Right cardiac atrium (tissue), 5 donors: Measurements from ENCODE around the gene HDAC10. TPM values are rescaled to one million over a fixed set of nuclear protein-coding genes. Genes with fewer than 3 reads are reported as not detected.

Experiments used
- ATAC-seq, 2 donors: fragments of 200-7000 bp; cut with Tn5 transposase; one replicate each; pipeline versions ENCODE4 v1.8.0 to v1.9.1; 2020; ENCODE audit warnings: moderate library complexity in 2 of 2, mild to moderate bottlenecking in 1 of 2
- DNase-seq, 3 donors: peaks; one replicate each; pipeline ENCODE4 v3.0.0-alpha.2; 2020
- H3K27ac ChIP-seq: one replicate; pipeline ENCODE4 v1.5.1; 2013; ENCODE audit warnings: mild to moderate bottlenecking, low read length, control low read depth, moderate library complexity
- H3K27me3 ChIP-seq: one replicate; pipeline ENCODE4 v1.6.1; 2013; ENCODE audit not compliant: control insufficient read depth, insufficient read depth
- H3K4me1 ChIP-seq: one replicate; pipeline ENCODE4 v1.6.1; 2013; ENCODE audit warnings: low read length; ENCODE audit not compliant: control insufficient read depth, insufficient read depth
- H3K4me3 ChIP-seq: one replicate; pipeline ENCODE4 v1.5.1; 2013; ENCODE audit warnings: low read length, control low read depth
- H3K9me3 ChIP-seq: one replicate; pipeline ENCODE4 v1.6.1; 2013; ENCODE audit warnings: low read length; ENCODE audit not compliant: control insufficient read depth
- WGBS: extraction: QIAGEN DNeasy Blood & Tissue Kit; methylation state at CpG from one replicate; pipeline ENCODE4 v1.1.7; 2013; 5-methylcytosine and 5-hydroxymethylcytosine counted together
- intact Hi-C, 4 donors: fragments of 100-400 bp; cut with DNase I; formaldehyde crosslinking; loops; one replicate each; pipeline versions ENCODE4 v1.11.0 to v1.14.0; 2022 to 2023
- polyA plus RNA-seq: library from polyadenylated mRNA; stranded (reverse); fragments of 200-250 nt; gene quantifications from one replicate; pipeline ENCODE4 v1.2.3, GENCODE V29; 2013
- total RNA-seq, 4 donors: library from RNA; stranded (reverse); fragmentation: NEBNext Ultra II Directional; extraction: Animal tissue kit (Norgen Biotek cat#: 25700); gene quantifications; one replicate each; pipeline ENCODE4 v1.2.1, GENCODE V29; 2021
- donor health status: healthy with polysubstance abuse.
- donor health status: DM: no; HTN: yes; CAD: no.
- donor health status: DM: no; HTN: no; CAD: no.
- donor health status: DM: no; HTN: yes; CAD: no; lungs with severe emphysema.
- donor health status: DM: yes; HTN: yes; CAD: no.

The HDAC10 gene
- total and polyA plus RNA-seq, 5 donors, result 8.7 to 13.5 (median 11.6) TPM

GRCh38 chr22:50204571-50204970 lies 46.5 kb downstream of the HDAC10 start:
- DNase-seq, result no peak
- no peaks in the 10 kb centered on the region for H3K9me3 ChIP-seq
- 90% methylated on average over 7 of the region's 7 CpGs for WGBS
- intact Hi-C loops, result no loop called here
- H3K27me3 ChIP-seq, result no peaks in the 10 kb centered on the region
- no peak for ATAC-seq
- H3K4me3 ChIP-seq, result no peak overlapping the region
- H3K27ac ChIP-seq, result no peak overlapping the region
- peaks cover 2% of the 10 kb centered on the region for H3K4me1 ChIP-seq

GRCh38 chr22:50203288-50203687 lies 47.8 kb downstream of the HDAC10 start:
- Histone ChIP-seq H3K9me3 (no peaks in the 10 kb centered on the region), H3K27ac (no peak overlapping the region), H3K4me1 (peaks cover 2% of the 10 kb centered on the region), H3K27me3 (no peaks in the 10 kb centered on the region), H3K4me3 (no peak overlapping the region)
- ATAC-seq (no peak), DNase-seq (no peak)
- WGBS, result 100% methylated on average over 1 of the region's 1 CpG
- intact Hi-C loops, result no loop called here

GRCh38 chr22:50202130-50202666 lies 48.9 kb downstream of the HDAC10 start:
- intact Hi-C loops, result no loop called here
- 67% methylated on average over 13 of the region's 13 CpGs for WGBS
- H3K27me3 ChIP-seq, result no peaks in the 10 kb centered on the region
- H3K27ac ChIP-seq, result no peak overlapping the region
- DNase-seq (peak in 2 of 3 donors; percentile 40 to 50), ATAC-seq (no peak)
- no peaks in the 10 kb centered on the region for H3K9me3 ChIP-seq
- H3K4me3 ChIP-seq, result peak overlapping the region; percentile 92
- H3K4me1 ChIP-seq, result peaks cover 2% of the 10 kb centered on the region

- Histone ChIP-seq H3K4me1 (peaks cover 2% of the 10 kb centered on the region), H3K27ac (peak overlapping the region; percentile 76), H3K9me3 (no peaks in the 10 kb centered on the region), H3K4me3 (peak overlapping the region; percentile 92), H3K27me3 (no peaks in the 10 kb centered on the region)
- intact Hi-C loops, result no loop called here
- ATAC-seq (peak; percentile 3 to 6), DNase-seq (peak in 2 of 3 donors; percentile 69 to 76)
- 2% methylated on average over 115 of the region's 115 CpGs for WGBS
These were observed 49.6 kb downstream of the HDAC10 start for GRCh38 chr22:50201191-50202129.

GRCh38 chr22:50200461-50201190 lies 50.4 kb downstream of the HDAC10 start, which contains the start of gene SELENOO:
Gene SELENOO (plus strand): TSS chr22:50201011. CDS start chr22:50201037, 26 bp downstream.
- intact Hi-C loops, result no loop called here
- Histone ChIP-seq H3K9me3 (no peaks in the 10 kb centered on the region), H3K27me3 (no peaks in the 10 kb centered on the region), H3K4me1 (peaks cover 2% of the 10 kb centered on the region), H3K4me3 (peak within 1 kb of the TSS; percentile 92), H3K27ac (peak within 1 kb of the TSS; percentile 76)
- WGBS, result under 1% methylated on average over 100 of the region's 105 CpGs
- ATAC-seq (peak; percentile 88 to 89), DNase-seq (peak; percentile 93 to 97 (median 97))

- Histone ChIP-seq H3K27me3 (no peaks in the 10 kb centered on the region), H3K9me3 (no peaks in the 10 kb centered on the region), H3K4me3 (peak overlapping the region; percentile 92), H3K27ac (no peak overlapping the region), H3K4me1 (peaks cover 2% of the 10 kb centered on the region)
- DNase-seq, result peak in 1 of 3 donors; percentile 71
- WGBS, result 8% methylated on average over 34 of the region's 34 CpGs
- peak; percentile 2 to 3 for ATAC-seq
- intact Hi-C loops, result no loop called here
These were observed 51.1 kb downstream of the HDAC10 start for GRCh38 chr22:50199829-50200460.

GRCh38 chr22:50199251-50199721 lies 51.8 kb downstream of the HDAC10 start:
- DNase-seq (peak in 2 of 3 donors; percentile 67 to 68), ATAC-seq (peak in 1 of 2 donors; percentile 3)
- intact Hi-C loops, result no loop called here
- H3K27ac ChIP-seq, result no peak overlapping the region
- peaks cover 2% of the 10 kb centered on the region for H3K4me1 ChIP-seq
- no peaks in the 10 kb centered on the region for H3K27me3 ChIP-seq
- 75% methylated on average over 18 of the region's 18 CpGs for WGBS
- no peak overlapping the region for H3K4me3 ChIP-seq
- H3K9me3 ChIP-seq, result no peaks in the 10 kb centered on the region

- 88% methylated on average over 16 of the region's 16 CpGs for WGBS
- no peaks in the 10 kb centered on the region for H3K9me3 ChIP-seq
- H3K4me1 ChIP-seq, result peaks cover 2% of the 10 kb centered on the region
- H3K4me3 ChIP-seq, result no peak overlapping the region
- no peak for ATAC-seq
- H3K27me3 ChIP-seq, result no peaks in the 10 kb centered on the region
- no peak overlapping the region for H3K27ac ChIP-seq
- intact Hi-C loops, result no loop called here
- DNase-seq, result peak in 2 of 3 donors; percentile 51 to 64
These were observed 52.4 kb downstream of the HDAC10 start for GRCh38 chr22:50198624-50199017.

GRCh38 chr22:50197856-50198623 lies 53.0 kb downstream of the HDAC10 start:
- no peak for ATAC-seq
- DNase-seq, result peak in 2 of 3 donors; percentile 56 to 67
- Histone ChIP-seq H3K27ac (no peak overlapping the region), H3K27me3 (no peaks in the 10 kb centered on the region), H3K4me3 (no peak overlapping the region), H3K9me3 (no peaks in the 10 kb centered on the region), H3K4me1 (peaks cover 2% of the 10 kb centered on the region)
- intact Hi-C loops, result no loop called here
- 94% methylated on average over 61 of the region's 61 CpGs for WGBS
